C4-2B (cell line): ENCODE measurements around the gene BMPR1B.

Source experiments
- H3K27ac ChIP-seq: fragments of 450-650 bp; 2 replicates; pipeline ENCODE4 v1.5.1; 2017
- CTCF ChIP-seq: fragments of 450-650 bp; conservative IDR thresholded peaks from 2 replicates; pipeline ENCODE4 v1.5.1; 2017; ENCODE audit warnings: mild to moderate bottlenecking
- ZFX ChIP-seq: fragments of 450-650 bp; IDR thresholded peaks from 2 replicates; pipeline ENCODE4 v1.6.1; 2017

BMPR1B gene

GRCh38 chr4:95106408-95106928 lies 348.7 kb downstream of the BMPR1B start:
- no peak overlapping the region for H3K27ac ChIP-seq

GRCh38 chr4:95107004-95107403 lies 349.2 kb downstream of the BMPR1B start:
- TF ChIP-seq CTCF (no peak), ZFX (no peak)
- H3K27ac ChIP-seq: no peak overlapping the region

More at GRCh38 chr4:95106408-95106928, 348.7 kb downstream of the BMPR1B start:
- TF ChIP-seq CTCF: no peak
- no peak for TF ChIP-seq ZFX

- no peak for TF ChIP-seq CTCF
- TF ChIP-seq ZFX: no peak
- no peak overlapping the region for H3K27ac ChIP-seq
These were observed 349.9 kb downstream of the BMPR1B start for GRCh38 chr4:95107635-95108034.

GRCh38 chr4:95108883-95109421 lies 351.2 kb downstream of the BMPR1B start:
- no peak overlapping the region for H3K27ac ChIP-seq
- TF ChIP-seq ZFX (no peak), CTCF (no peak)

GRCh38 chr4:95114521-95114920 lies 356.8 kb downstream of the BMPR1B start:
- no peak for TF ChIP-seq ZFX
- no peak for TF ChIP-seq CTCF
- no peak overlapping the region for H3K27ac ChIP-seq

- peak overlapping the region; percentile 45; the same call in 1 of the 2 replicates for H3K27ac ChIP-seq
- TF ChIP-seq ZFX (no peak), CTCF (no peak)
These were observed 360.7 kb downstream of the BMPR1B start for GRCh38 chr4:95118497-95118896.

- TF ChIP-seq ZFX (no peak), CTCF (no peak)
- no peak overlapping the region for H3K27ac ChIP-seq
These were observed 362.7 kb downstream of the BMPR1B start for GRCh38 chr4:95120456-95120855.
